ENCODE results near the gene LPP.

DNA sequence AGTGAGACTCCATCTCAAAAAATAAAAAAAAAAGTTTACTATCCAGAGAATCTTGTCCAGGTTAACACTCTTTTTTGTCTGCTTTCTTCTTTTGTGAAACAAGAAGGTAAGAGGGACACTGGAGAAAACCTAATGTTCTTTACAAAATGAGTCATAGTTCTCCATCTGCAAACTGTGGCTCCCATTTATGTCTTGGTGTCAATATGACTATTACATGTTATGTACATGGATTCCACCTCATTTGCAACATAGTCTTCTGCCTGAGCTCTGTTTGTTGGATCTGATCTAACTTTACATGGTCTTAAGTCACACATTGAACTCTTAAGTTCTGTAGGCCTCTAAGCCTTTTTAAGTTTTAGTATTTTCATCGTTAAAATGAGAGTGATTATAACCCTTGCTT is 596.7 kb downstream of the LPP start:
- TF ChIP-seq ZNF282 (CRISPR knock-in tag; IDR thresholded peaks at IDR 0.05) (no peak), MYC (IDR thresholded peaks at IDR 0.05; ENCODE audit: low read depth, low read length) (no peak), MYC (CRISPR knock-in tag; IDR thresholded peaks at IDR 0.05; ENCODE audit: borderline replicate concordance, low read depth) (no peak), POLR2AphosphoS2 (IDR thresholded peaks at IDR 0.05; ENCODE audit: low read length) (no peak), TBL1XR1 (IDR thresholded peaks at IDR 0.05; ENCODE audit: low read length in 2 of 2) (no peak), ETV5 (CRISPR knock-in tag; IDR thresholded peaks at IDR 0.05; ENCODE audit: low read depth) (no peak), SREBF1 (IDR thresholded peaks at IDR 0.05; ENCODE audit: borderline replicate concordance, low read depth, low read length) (no peak), ARHGAP35 (IDR thresholded peaks at IDR 0.05; ENCODE audit: partially characterized antibody) (no peak), POLR2A (conservative IDR thresholded peaks at IDR 0.05) (no peak), SAP30 (IDR thresholded peaks at IDR 0.05; ENCODE audit: borderline replicate concordance, insufficient read depth, low read depth, low read length, poor library complexity, severe bottlenecking) (no peak), CHD4 (IDR thresholded peaks at IDR 0.05; ENCODE audit: insufficient read depth, insufficient replicate concordance, low read depth, low read length, poor library complexity, severe bottlenecking) (no peak)
- TF ChIP-seq, protein P1, sequence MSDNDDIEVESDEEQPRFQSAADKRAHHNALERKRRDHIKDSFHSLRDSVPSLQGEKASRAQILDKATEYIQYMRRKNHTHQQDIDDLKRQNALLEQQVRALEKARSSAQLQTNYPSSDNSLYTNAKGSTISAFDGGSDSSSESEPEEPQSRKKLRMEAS (CRISPR knock-in tag; IDR thresholded peaks at IDR 0.05) = no peak
- TF ChIP-seq, protein P2, sequence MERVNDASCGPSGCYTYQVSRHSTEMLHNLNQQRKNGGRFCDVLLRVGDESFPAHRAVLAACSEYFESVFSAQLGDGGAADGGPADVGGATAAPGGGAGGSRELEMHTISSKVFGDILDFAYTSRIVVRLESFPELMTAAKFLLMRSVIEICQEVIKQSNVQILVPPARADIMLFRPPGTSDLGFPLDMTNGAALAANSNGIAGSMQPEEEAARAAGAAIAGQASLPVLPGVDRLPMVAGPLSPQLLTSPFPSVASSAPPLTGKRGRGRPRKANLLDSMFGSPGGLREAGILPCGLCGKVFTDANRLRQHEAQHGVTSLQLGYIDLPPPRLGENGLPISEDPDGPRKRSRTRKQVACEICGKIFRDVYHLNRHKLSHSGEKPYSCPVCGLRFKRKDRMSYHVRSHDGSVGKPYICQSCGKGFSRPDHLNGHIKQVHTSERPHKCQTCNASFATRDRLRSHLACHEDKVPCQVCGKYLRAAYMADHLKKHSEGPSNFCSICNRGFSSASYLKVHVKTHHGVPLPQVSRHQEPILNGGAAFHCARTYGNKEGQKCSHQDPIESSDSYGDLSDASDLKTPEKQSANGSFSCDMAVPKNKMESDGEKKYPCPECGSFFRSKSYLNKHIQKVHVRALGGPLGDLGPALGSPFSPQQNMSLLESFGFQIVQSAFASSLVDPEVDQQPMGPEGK (CRISPR knock-in tag; IDR thresholded peaks at IDR 0.05; ENCODE audit: borderline replicate concordance) = no peak
- TF ChIP-seq, protein P3, sequence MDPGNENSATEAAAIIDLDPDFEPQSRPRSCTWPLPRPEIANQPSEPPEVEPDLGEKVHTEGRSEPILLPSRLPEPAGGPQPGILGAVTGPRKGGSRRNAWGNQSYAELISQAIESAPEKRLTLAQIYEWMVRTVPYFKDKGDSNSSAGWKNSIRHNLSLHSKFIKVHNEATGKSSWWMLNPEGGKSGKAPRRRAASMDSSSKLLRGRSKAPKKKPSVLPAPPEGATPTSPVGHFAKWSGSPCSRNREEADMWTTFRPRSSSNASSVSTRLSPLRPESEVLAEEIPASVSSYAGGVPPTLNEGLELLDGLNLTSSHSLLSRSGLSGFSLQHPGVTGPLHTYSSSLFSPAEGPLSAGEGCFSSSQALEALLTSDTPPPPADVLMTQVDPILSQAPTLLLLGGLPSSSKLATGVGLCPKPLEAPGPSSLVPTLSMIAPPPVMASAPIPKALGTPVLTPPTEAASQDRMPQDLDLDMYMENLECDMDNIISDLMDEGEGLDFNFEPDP (CRISPR knock-in tag; IDR thresholded peaks at IDR 0.05) = no peak

Data from K562 (cell line).